Activated CD4-positive, alpha-beta T cell treated with anti-CD3 and anti-CD28 coated beads, Interleukin-2, amount 10 ng/mL, durations not matched to agents 24 days and 14 days (primary cell): ENCODE results near the gene ZNF638. TPM values are rescaled to one million over a fixed set of nuclear protein-coding genes. Genes with fewer than 3 reads are reported as not detected.

Source experiments
- DNase-seq: peaks from one replicate; pipeline ENCODE4 v3.0.0; 2022
- H3K27ac Mint-ChIP-seq: one replicate; pipeline ENCODE4 v1.8.0; 2022; ENCODE audit warnings: mild to moderate bottlenecking, mixed read lengths
- H3K27me3 Mint-ChIP-seq: one replicate; pipeline ENCODE4 v1.8.0; 2022; ENCODE audit warnings: mixed read lengths
- H3K36me3 Mint-ChIP-seq: one replicate; pipeline ENCODE4 v1.8.0; 2022; ENCODE audit warnings: low read depth, mild to moderate bottlenecking, mixed read lengths
- H3K4me1 Mint-ChIP-seq: one replicate; pipeline ENCODE4 v1.8.0; 2021; ENCODE audit warnings: mixed read lengths
- H3K4me3 Mint-ChIP-seq: one replicate; pipeline ENCODE4 v1.8.0; 2022; ENCODE audit warnings: mild to moderate bottlenecking, moderate library complexity, mixed read lengths
- H3K9me3 Mint-ChIP-seq: one replicate; pipeline ENCODE4 v1.8.0; 2021; ENCODE audit warnings: mixed read lengths
- intact Hi-C: fragments of 100-400 bp; cut with micrococcal nuclease; formaldehyde crosslinking; loops from one replicate; pipeline ENCODE4 v1.15.1; 2023
- total RNA-seq: library from RNA; stranded (reverse); gene quantifications from 2 replicates; pipeline ENCODE4 v1.2.3, GENCODE V29; 2022

Gene ZNF638
- total RNA-seq, 1 donor from 2014 or later = 91.5 TPM

GRCh38 chr2:71341645-71342044 lies 10.1 kb downstream of the ZNF638 start:
- H3K9me3 Mint-ChIP-seq = no peaks in the 10 kb centered on the region
- peaks cover 19% of the 10 kb centered on the region for H3K4me1 Mint-ChIP-seq
- H3K36me3 Mint-ChIP-seq = peaks cover 21% of the 10 kb centered on the region
- intact Hi-C loops = no loop called here
- no peak for DNase-seq
- H3K27ac Mint-ChIP-seq = no peak overlapping the region
- no peak overlapping the region for H3K4me3 Mint-ChIP-seq
- no peaks in the 10 kb centered on the region for H3K27me3 Mint-ChIP-seq

GRCh38 chr2:71346065-71346464 lies 14.5 kb downstream of the ZNF638 start:
- H3K9me3 Mint-ChIP-seq = no peaks in the 10 kb centered on the region
- no peak overlapping the region for H3K27ac Mint-ChIP-seq
- H3K4me1 Mint-ChIP-seq = peaks cover 11% of the 10 kb centered on the region
- no peak for DNase-seq
- H3K27me3 Mint-ChIP-seq = no peaks in the 10 kb centered on the region
- intact Hi-C loops = no loop called here
- H3K36me3 Mint-ChIP-seq = peaks cover 42% of the 10 kb centered on the region
- no peak overlapping the region for H3K4me3 Mint-ChIP-seq

GRCh38 chr2:71347517-71347916 lies 15.9 kb downstream of the ZNF638 start:
- H3K36me3 Mint-ChIP-seq = peaks cover 44% of the 10 kb centered on the region
- no peak for DNase-seq
- H3K9me3 Mint-ChIP-seq = no peaks in the 10 kb centered on the region
- H3K4me3 Mint-ChIP-seq = no peak overlapping the region
- no peak overlapping the region for H3K27ac Mint-ChIP-seq
- no peaks in the 10 kb centered on the region for H3K27me3 Mint-ChIP-seq
- intact Hi-C loops = no loop called here
- peaks cover 13% of the 10 kb centered on the region for H3K4me1 Mint-ChIP-seq

DNA sequence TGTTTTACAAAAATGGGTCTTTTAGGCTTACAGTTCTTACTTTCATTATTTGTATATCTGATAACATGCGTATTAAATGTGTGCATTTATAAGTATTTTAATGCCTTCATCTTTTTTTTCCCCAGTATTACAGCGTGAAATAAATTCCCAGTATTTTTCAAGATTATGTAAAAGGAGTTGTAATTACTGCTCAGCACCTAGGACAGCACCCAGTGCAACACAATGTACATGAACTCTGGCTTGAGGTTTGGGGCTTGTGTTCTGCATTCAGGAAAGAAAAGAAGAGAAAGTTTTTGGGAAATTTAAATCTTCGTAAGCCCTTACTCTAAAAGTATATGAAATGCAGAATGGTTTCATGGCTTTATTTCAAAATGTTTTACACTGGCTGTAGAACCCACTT lies 16.7 kb downstream of the ZNF638 start:
- intact Hi-C loops = no loop called here
- H3K27me3 Mint-ChIP-seq = no peaks in the 10 kb centered on the region
- DNase-seq = no peak
- no peak overlapping the region for H3K27ac Mint-ChIP-seq
- peaks cover 20% of the 10 kb centered on the region for H3K4me1 Mint-ChIP-seq
- H3K9me3 Mint-ChIP-seq = no peaks in the 10 kb centered on the region
- H3K4me3 Mint-ChIP-seq = no peak overlapping the region
- peaks cover 48% of the 10 kb centered on the region for H3K36me3 Mint-ChIP-seq

DNA sequence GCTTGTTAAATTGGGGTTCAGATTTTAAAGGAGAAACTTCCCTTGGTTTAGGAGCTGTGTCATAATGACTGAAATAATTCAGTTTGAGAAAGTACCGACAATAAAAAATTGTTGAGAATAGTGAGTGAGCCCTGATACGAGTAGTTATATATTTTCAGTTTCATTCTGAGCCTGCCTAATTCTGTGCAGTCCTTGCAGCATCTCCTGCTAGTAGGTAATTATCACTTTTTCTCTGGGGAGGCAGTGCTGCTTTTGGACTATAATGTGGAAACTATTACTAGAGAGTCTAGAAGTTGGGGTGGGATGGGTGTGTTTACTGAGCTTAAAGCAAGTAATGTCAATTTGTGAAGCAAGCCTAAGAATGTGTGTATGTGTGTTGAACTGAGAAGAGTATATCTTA lies 21.7 kb downstream of the ZNF638 start:
- no peak for DNase-seq
- Mint-ChIP-seq H3K27me3 (no peaks in the 10 kb centered on the region), H3K4me1 (peaks cover 25% of the 10 kb centered on the region), H3K4me3 (no peak overlapping the region), H3K36me3 (peaks cover 58% of the 10 kb centered on the region), H3K27ac (no peak overlapping the region), H3K9me3 (no peaks in the 10 kb centered on the region)
- intact Hi-C loops = loop anchor here (2.0 kb wide), 1 partner anchor 20 kb away; no protein-coding TSS in a partner anchor

DNA sequence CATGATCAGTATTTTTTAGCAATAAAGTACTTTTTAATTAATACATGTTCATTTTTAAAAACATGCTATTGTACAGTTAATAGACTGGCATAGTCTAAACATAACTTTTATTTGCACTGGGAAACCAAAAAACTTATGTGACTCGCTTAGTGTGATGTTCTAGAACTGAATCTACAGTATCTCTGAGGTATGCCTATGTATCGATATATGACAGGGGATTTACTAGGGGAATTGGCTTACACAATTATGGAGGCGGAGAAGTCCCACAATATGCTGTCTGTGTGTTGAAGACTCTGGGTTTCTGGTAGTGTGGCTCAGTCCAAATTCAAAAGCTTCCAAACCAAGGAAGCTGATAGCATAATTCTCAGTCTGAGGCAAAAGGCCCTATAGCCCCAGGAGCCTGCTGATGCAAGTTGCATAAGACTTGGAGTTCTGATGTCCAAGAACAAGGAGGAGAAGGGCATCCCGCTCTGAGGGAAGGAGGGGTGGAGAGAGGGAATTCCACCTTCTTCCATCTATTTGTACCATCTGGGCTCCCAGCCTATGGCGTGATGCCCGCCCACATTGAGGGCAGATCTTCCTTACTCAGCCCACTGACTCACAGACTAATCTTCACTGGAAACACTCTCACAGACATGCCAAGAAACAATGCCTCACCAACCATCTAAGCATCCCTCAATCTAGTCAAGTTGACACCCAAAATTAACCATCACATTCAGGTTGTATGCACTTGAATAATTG lies 27.5 kb downstream of the ZNF638 start:
- H3K27ac Mint-ChIP-seq = peak overlapping the region; percentile 30
- peaks cover 15% of the 10 kb centered on the region for H3K4me1 Mint-ChIP-seq
- intact Hi-C loops = no loop called here
- no peaks in the 10 kb centered on the region for H3K27me3 Mint-ChIP-seq
- H3K36me3 Mint-ChIP-seq = peaks cover 50% of the 10 kb centered on the region
- H3K9me3 Mint-ChIP-seq = no peaks in the 10 kb centered on the region
- DNase-seq = no peak
- no peak overlapping the region for H3K4me3 Mint-ChIP-seq

- intact Hi-C loops = no loop called here
- Mint-ChIP-seq H3K9me3 (no peaks in the 10 kb centered on the region), H3K4me1 (peaks cover 15% of the 10 kb centered on the region), H3K4me3 (no peak overlapping the region), H3K27ac (no peak overlapping the region), H3K27me3 (no peaks in the 10 kb centered on the region), H3K36me3 (peaks cover 56% of the 10 kb centered on the region)
- no peak for DNase-seq
Measured at GRCh38 chr2:71360434-71360975, 28.9 kb downstream of the ZNF638 start.

- intact Hi-C loops = no loop called here
- H3K27me3 Mint-ChIP-seq = no peaks in the 10 kb centered on the region
- peaks cover 15% of the 10 kb centered on the region for H3K4me1 Mint-ChIP-seq
- H3K27ac Mint-ChIP-seq = no peak overlapping the region
- DNase-seq = no peak
- no peak overlapping the region for H3K4me3 Mint-ChIP-seq
- H3K36me3 Mint-ChIP-seq = peaks cover 54% of the 10 kb centered on the region
- H3K9me3 Mint-ChIP-seq = no peaks in the 10 kb centered on the region
Measured at GRCh38 chr2:71361631-71362030, 30.0 kb downstream of the ZNF638 start.

- intact Hi-C loops = no loop called here
- Mint-ChIP-seq H3K4me3 (no peak overlapping the region), H3K4me1 (peaks cover 12% of the 10 kb centered on the region)
Measured at GRCh38 chr2:71362447-71362846, 30.9 kb downstream of the ZNF638 start.

DNA sequence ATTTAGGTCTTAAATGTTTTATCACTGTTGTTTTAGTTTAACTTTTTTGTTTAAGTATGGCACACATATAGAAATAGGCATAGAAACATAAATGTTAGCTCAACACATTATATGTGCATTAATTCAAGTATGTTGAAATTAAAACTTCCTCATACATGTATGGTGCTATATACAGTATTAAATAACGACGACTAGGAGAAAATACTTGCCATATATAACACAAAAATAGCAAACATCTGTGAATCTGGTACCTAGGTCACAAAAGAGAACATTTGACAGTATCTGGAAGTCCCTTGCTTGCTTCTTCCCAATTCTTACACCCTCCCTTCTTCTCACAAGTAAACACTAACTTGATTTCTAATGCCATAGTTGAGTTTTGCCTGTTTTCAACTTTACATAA lies 38.4 kb downstream of the ZNF638 start:
- no peak for DNase-seq
- peaks cover 5% of the 10 kb centered on the region for H3K4me1 Mint-ChIP-seq
- intact Hi-C loops = no loop called here
- no peaks in the 10 kb centered on the region for H3K9me3 Mint-ChIP-seq
- H3K27me3 Mint-ChIP-seq = no peaks in the 10 kb centered on the region
- peaks cover 42% of the 10 kb centered on the region for H3K36me3 Mint-ChIP-seq
- H3K27ac Mint-ChIP-seq = no peak overlapping the region
- H3K4me3 Mint-ChIP-seq = no peak overlapping the region

More at GRCh38 chr2:71362447-71362846, 30.9 kb downstream of the ZNF638 start:
- Mint-ChIP-seq H3K27me3 (no peaks in the 10 kb centered on the region), H3K36me3 (peaks cover 49% of the 10 kb centered on the region), H3K27ac (peak overlapping the region; percentile 5), H3K9me3 (no peaks in the 10 kb centered on the region)
- DNase-seq = no peak

DNA sequence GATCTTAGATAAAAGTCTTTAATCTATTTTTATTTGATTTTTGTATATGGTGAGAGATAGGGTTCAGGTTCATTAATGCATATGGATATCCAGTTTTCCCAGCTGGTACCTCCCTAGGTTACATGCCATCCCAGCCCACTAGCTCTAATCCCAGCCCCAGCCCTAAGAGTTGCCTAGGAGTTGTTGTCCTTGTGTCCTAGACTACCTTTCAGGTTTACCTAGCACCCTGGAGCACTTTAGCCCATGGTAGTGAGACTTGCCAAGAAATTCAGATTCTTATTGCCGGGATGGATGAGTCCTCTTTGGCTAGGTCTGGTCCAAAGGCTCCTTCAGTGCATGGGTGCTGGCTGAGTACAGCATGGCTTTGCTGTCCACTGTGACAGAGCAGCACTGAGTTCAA lies 40.5 kb downstream of the ZNF638 start:
- no peak overlapping the region for H3K4me3 Mint-ChIP-seq
- peaks cover 5% of the 10 kb centered on the region for H3K4me1 Mint-ChIP-seq
- intact Hi-C loops = no loop called here
- H3K27ac Mint-ChIP-seq = no peak overlapping the region
- no peaks in the 10 kb centered on the region for H3K27me3 Mint-ChIP-seq
- no peaks in the 10 kb centered on the region for H3K9me3 Mint-ChIP-seq
- DNase-seq = no peak
- peaks cover 44% of the 10 kb centered on the region for H3K36me3 Mint-ChIP-seq

- peak overlapping the region; percentile 43 for H3K27ac Mint-ChIP-seq
- H3K27me3 Mint-ChIP-seq = no peaks in the 10 kb centered on the region
- no peaks in the 10 kb centered on the region for H3K9me3 Mint-ChIP-seq
- H3K36me3 Mint-ChIP-seq = peaks cover 58% of the 10 kb centered on the region
- DNase-seq = no peak
- H3K4me1 Mint-ChIP-seq = peaks cover 10% of the 10 kb centered on the region
- no peak overlapping the region for H3K4me3 Mint-ChIP-seq
- intact Hi-C loops = no loop called here
Measured at GRCh38 chr2:71379086-71379485, 47.5 kb downstream of the ZNF638 start.

- Mint-ChIP-seq H3K36me3 (peaks cover 58% of the 10 kb centered on the region), H3K9me3 (no peaks in the 10 kb centered on the region), H3K27me3 (no peaks in the 10 kb centered on the region), H3K4me3 (no peak overlapping the region), H3K27ac (no peak overlapping the region), H3K4me1 (peaks cover 10% of the 10 kb centered on the region)
- intact Hi-C loops = no loop called here
- no peak for DNase-seq
Measured at GRCh38 chr2:71380665-71381064, 49.1 kb downstream of the ZNF638 start.

- no peaks in the 10 kb centered on the region for H3K9me3 Mint-ChIP-seq
- H3K27me3 Mint-ChIP-seq = no peaks in the 10 kb centered on the region
- DNase-seq = no peak
- H3K36me3 Mint-ChIP-seq = peaks cover 58% of the 10 kb centered on the region
- no peaks in the 10 kb centered on the region for H3K4me1 Mint-ChIP-seq
- H3K4me3 Mint-ChIP-seq = no peak overlapping the region
- intact Hi-C loops = no loop called here
- no peak overlapping the region for H3K27ac Mint-ChIP-seq
Measured at GRCh38 chr2:71385012-71385411, 53.4 kb downstream of the ZNF638 start.

DNA sequence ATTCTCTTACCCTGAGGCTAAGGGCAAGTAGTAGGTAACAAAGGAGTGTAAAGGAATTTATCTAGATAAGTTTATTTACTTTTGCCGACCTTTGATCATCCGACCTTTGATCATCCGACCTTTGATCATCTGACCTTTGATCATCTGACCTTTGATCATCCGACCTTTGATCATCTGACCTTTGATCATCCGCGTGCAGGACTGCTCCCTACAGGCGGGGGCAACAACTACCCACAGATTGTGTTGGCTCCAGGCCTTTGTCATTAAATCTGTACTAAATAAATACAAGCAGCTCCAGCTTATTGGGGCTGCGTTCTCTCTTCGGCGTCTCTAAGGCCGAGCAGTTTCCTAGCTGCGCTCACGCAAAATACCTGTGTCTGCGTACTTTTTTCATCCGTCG lies 56.6 kb downstream of the ZNF638 start:
- no peak for DNase-seq
- no peak overlapping the region for H3K4me3 Mint-ChIP-seq
- H3K4me1 Mint-ChIP-seq = no peaks in the 10 kb centered on the region
- peaks cover 48% of the 10 kb centered on the region for H3K36me3 Mint-ChIP-seq
- no peaks in the 10 kb centered on the region for H3K27me3 Mint-ChIP-seq
- no peak overlapping the region for H3K27ac Mint-ChIP-seq
- intact Hi-C loops = no loop called here
- no peaks in the 10 kb centered on the region for H3K9me3 Mint-ChIP-seq
